ENCODE data around the gene MEGF6. TPM values are rescaled to one million over a fixed set of nuclear protein-coding genes. Genes with fewer than 3 reads are reported as not detected.

Gene MEGF6
- total RNA-seq, 1 donor from 2014 or later, result 10.9 TPM

GRCh38 chr1:3536420-3537195 lies 74.7 kb downstream of the MEGF6 start:
- DNase-seq (no peak), ATAC-seq (ENCODE audit: low read depth) (no peak)
- H3K27me3 Mint-ChIP-seq, result no peaks in the 10 kb centered on the region
- ChIA-PET CTCF (no interaction called here), POLR2A (no interaction called here)
- H3K4me3 Mint-ChIP-seq, result no peak overlapping the region
- no peaks in the 10 kb centered on the region for H3K9me3 Mint-ChIP-seq
- no peak for TF ChIP-seq CTCF (IDR thresholded peaks at IDR 0.05)
- peaks cover 6% of the 10 kb centered on the region for H3K4me1 Mint-ChIP-seq
- H3K36me3 Mint-ChIP-seq (ENCODE audit: low read depth), result no peaks in the 10 kb centered on the region
- intact Hi-C loops (cut with micrococcal nuclease), result no loop called here
- no peak overlapping the region for H3K27ac Mint-ChIP-seq

GRCh38 chr1:3535732-3536131 lies 75.6 kb downstream of the MEGF6 start:
- Mint-ChIP-seq H3K27ac (no peak overlapping the region), H3K27me3 (no peaks in the 10 kb centered on the region), H3K4me3 (no peak overlapping the region), H3K36me3 (ENCODE audit: low read depth) (no peaks in the 10 kb centered on the region), H3K4me1 (peaks cover 8% of the 10 kb centered on the region), H3K9me3 (no peaks in the 10 kb centered on the region)
- intact Hi-C loops (cut with micrococcal nuclease), result no loop called here
- CTCF ChIA-PET, result no interaction called here
- no peak for ATAC-seq (ENCODE audit: low read depth)
- POLR2A ChIA-PET, result interaction anchor here (0.6 kb wide), 1 partner anchor 1409 kb away, joined by 4 read pairs; no protein-coding TSS in a partner anchor
- no peak for DNase-seq
- no peak for TF ChIP-seq CTCF (IDR thresholded peaks at IDR 0.05)

GRCh38 chr1:3534803-3535637 lies 76.3 kb downstream of the MEGF6 start:
- POLR2A ChIA-PET, result no interaction called here
- Mint-ChIP-seq H3K9me3 (no peaks in the 10 kb centered on the region), H3K4me3 (no peak overlapping the region), H3K4me1 (peaks cover 15% of the 10 kb centered on the region), H3K36me3 (ENCODE audit: low read depth) (no peaks in the 10 kb centered on the region), H3K27me3 (no peaks in the 10 kb centered on the region), H3K27ac (no peak overlapping the region)
- intact Hi-C loops (cut with micrococcal nuclease), result no loop called here
- CTCF ChIA-PET, result no interaction called here
- TF ChIP-seq CTCF (IDR thresholded peaks at IDR 0.05), result no peak
- DNase-seq (no peak), ATAC-seq (ENCODE audit: low read depth) (no peak)

- no peak for ATAC-seq (ENCODE audit: low read depth)
- POLR2A ChIA-PET, result no interaction called here
- CTCF ChIA-PET, result no interaction called here
- H3K27ac Mint-ChIP-seq, result no peak overlapping the region
- H3K36me3 Mint-ChIP-seq (ENCODE audit: low read depth), result no peaks in the 10 kb centered on the region
- intact Hi-C loops (cut with micrococcal nuclease), result no loop called here
- no peak overlapping the region for H3K4me3 Mint-ChIP-seq
- H3K9me3 Mint-ChIP-seq, result no peaks in the 10 kb centered on the region
- no peaks in the 10 kb centered on the region for H3K27me3 Mint-ChIP-seq
- TF ChIP-seq CTCF (IDR thresholded peaks at IDR 0.05), result no peak
- no peak for DNase-seq
- peaks cover 20% of the 10 kb centered on the region for H3K4me1 Mint-ChIP-seq
Measured at GRCh38 chr1:3533067-3534048, 78.0 kb downstream of the MEGF6 start.

Data from activated B cell treated with CpG ODN at 0.5 μM for 24 hours (primary cell).